ENCODE data around the gene NCOA4.

NCOA4 gene

DNA sequence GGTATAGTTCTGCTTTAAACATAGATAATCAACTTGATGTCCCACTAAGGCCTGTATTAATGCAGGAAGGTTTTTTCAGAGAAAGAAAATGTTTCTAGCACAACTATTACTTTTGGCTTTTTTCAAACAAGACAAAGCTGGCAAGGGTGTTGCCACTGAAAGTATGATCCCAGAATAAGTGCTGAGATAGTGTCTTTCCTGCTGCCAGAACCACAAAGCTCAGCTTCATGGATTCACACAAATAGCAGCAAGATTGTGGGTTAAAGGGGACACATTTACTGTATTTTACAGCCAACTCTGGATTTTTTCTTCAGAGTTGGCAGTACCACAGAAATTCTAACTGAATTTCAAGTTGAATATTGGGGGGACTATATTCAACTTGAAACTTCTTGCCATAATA is 4.3 kb downstream of the NCOA4 start:
- no peak for DNase-seq
- Histone ChIP-seq H3K27ac (no peak overlapping the region), H3K36me3 (replicated peaks) (no peaks in the 10 kb centered on the region), H3K4me3 (ENCODE audit: low read depth, low read length) (no peak overlapping the region), H3K27me3 (replicated peaks) (no peaks in the 10 kb centered on the region)
- TF ChIP-seq, protein P1, sequence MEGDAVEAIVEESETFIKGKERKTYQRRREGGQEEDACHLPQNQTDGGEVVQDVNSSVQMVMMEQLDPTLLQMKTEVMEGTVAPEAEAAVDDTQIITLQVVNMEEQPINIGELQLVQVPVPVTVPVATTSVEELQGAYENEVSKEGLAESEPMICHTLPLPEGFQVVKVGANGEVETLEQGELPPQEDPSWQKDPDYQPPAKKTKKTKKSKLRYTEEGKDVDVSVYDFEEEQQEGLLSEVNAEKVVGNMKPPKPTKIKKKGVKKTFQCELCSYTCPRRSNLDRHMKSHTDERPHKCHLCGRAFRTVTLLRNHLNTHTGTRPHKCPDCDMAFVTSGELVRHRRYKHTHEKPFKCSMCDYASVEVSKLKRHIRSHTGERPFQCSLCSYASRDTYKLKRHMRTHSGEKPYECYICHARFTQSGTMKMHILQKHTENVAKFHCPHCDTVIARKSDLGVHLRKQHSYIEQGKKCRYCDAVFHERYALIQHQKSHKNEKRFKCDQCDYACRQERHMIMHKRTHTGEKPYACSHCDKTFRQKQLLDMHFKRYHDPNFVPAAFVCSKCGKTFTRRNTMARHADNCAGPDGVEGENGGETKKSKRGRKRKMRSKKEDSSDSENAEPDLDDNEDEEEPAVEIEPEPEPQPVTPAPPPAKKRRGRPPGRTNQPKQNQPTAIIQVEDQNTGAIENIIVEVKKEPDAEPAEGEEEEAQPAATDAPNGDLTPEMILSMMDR (IDR thresholded peaks at IDR 0.05; ENCODE audit: low read depth, low read length, missing control alignments) = no peak
- in situ Hi-C loops (cut with HindIII; ENCODE audit: low pct_ligation_motif_present, low sequenced_read_pairs) = no loop called here

DNA sequence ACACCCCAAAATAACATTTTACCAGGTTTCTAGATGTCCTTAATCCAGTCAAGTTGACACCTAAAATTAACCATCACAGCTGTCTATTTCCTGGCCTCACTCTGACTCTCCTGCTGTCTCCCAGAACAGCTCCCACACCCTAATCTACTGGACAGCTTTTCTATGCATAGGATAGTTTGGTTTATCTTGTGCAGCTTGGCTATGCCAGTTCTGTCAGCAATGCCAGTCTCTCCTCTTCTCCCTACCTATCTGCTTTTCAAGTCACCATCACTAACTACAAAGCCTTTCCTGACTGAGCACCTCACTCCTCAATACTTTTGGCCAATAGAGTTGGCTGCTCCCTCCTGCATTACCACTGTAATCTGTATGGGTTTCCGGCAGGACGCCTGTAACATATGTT is 5.0 kb downstream of the NCOA4 start:
- peak overlapping the region; percentile 29 for H3K27ac ChIP-seq
- H3K36me3 ChIP-seq (replicated peaks) = no peaks in the 10 kb centered on the region
- no peak overlapping the region for H3K4me3 ChIP-seq (ENCODE audit: low read depth, low read length)
- DNase-seq = no peak
- in situ Hi-C loops (cut with HindIII; ENCODE audit: low pct_ligation_motif_present, low sequenced_read_pairs) = no loop called here
- TF ChIP-seq, protein P1 (IDR thresholded peaks at IDR 0.05; ENCODE audit: low read depth, low read length, missing control alignments) = no peak
- no peaks in the 10 kb centered on the region for H3K27me3 ChIP-seq (replicated peaks)

DNA sequence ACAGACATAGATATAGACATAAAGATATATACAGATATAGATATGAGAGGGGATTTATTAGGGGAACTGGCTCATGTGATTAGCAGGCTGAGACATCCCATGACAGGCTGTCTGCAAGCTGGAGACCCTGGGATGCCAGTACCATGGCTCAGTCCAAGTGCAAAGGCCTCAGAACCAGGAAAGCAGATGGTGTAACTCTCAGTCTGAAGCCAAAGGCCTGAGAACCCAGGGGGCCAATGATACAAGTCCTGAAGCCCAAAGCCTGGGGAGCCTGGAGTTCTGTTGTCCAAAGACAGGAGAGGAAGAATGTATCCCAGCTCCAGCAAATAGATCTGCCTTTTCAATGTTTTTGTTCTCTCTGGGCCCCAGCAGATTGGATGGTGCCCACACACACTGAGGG is 5.5 kb downstream of the NCOA4 start:
- in situ Hi-C loops (cut with HindIII; ENCODE audit: low pct_ligation_motif_present, low sequenced_read_pairs) = no loop called here
- Histone ChIP-seq H3K36me3 (replicated peaks) (no peaks in the 10 kb centered on the region), H3K27me3 (replicated peaks) (no peaks in the 10 kb centered on the region), H3K27ac (peak overlapping the region; percentile 29), H3K4me3 (ENCODE audit: low read depth, low read length) (no peak overlapping the region)
- DNase-seq = no peak
- TF ChIP-seq, protein P1 (IDR thresholded peaks at IDR 0.05; ENCODE audit: low read depth, low read length, missing control alignments) = no peak

DNA sequence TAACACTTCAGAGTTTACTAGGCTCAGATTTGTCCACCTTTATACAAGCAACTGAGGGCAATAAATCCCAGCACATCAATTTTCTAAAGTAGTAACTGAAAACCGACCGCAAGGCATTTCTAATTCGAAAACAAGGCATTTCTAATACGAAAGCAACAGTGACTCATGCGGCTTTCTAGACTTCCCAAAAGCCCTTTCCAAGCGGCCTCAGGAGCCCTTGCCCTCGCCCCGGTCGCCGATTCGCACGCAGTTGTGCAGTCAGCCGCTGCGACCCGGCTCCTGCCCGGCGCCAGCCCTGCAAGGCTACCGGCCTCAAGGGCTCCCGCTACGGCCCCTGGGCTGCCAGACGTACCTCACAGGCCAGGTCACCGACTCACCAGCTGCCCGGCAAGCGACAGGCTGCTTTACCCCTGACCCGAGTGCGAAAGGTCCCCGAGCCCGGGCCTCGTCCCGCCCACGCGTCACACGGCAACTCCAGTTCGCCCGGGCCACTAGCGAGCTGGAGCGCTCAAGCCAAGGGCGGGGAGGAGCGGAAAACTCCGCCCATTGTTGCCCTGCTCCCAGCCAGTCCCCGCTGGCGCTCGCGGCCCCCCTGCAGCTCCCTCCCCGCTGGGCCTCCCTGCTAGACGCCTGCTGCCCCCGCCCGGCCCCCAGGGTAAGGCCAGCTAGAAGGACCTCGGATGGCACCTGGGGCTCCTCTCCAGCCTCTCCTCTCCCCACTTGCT is 7.3 kb downstream of the NCOA4 start:
- peak overlapping the region; percentile 97 for H3K27ac ChIP-seq

DNA sequence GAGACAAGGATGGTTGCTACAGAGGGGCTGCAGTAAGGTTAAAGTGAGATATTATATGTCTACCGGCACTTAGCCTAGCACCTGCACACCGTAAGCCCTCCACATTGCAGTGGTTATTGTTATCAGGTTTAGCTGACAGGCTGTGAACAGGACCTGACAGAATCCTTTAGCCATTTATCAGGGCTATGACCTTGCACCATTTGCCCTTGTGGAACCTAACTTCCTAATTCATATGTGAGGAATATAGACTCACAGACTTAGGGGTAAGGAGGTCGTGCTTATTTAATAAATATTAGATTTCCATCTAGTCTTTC is 10.1 kb downstream of the NCOA4 start:
- Histone ChIP-seq H3K4me3 (ENCODE audit: low read depth, low read length) (no peak overlapping the region), H3K27ac (peak overlapping the region; percentile 3), H3K27me3 (replicated peaks) (no peaks in the 10 kb centered on the region), H3K36me3 (replicated peaks) (peaks cover 2% of the 10 kb centered on the region)
- no peak for DNase-seq
- TF ChIP-seq, protein P1 (IDR thresholded peaks at IDR 0.05; ENCODE audit: low read depth, low read length, missing control alignments) = no peak
- in situ Hi-C loops (cut with HindIII; ENCODE audit: low pct_ligation_motif_present, low sequenced_read_pairs) = no loop called here

More for the DNA sequence above, 7.3 kb downstream of the NCOA4 start:
- peak; percentile 92 for DNase-seq
- in situ Hi-C loops (cut with HindIII; ENCODE audit: low pct_ligation_motif_present, low sequenced_read_pairs) = no loop called here
- H3K4me3 ChIP-seq (ENCODE audit: low read depth, low read length) = peak overlapping the region; percentile 73
- H3K36me3 ChIP-seq (replicated peaks) = no peaks in the 10 kb centered on the region
- TF ChIP-seq, protein P1 (IDR thresholded peaks at IDR 0.05; ENCODE audit: low read depth, low read length, missing control alignments) = peak; percentile 50
- H3K27me3 ChIP-seq (replicated peaks) = no peaks in the 10 kb centered on the region

Measured in brain microvascular endothelial cell (primary cell).